IMR-90 (cell line): ENCODE measurements around the gene KCTD16. TPM values are rescaled to one million over a fixed set of nuclear protein-coding genes. Genes with fewer than 3 reads are reported as not detected.

Source experiments
- ATAC-seq: fragments of 200-7000 bp; cut with Tn5 transposase; 2 replicates; pipeline ENCODE4 v1.9.1; 2020; ENCODE audit warnings: low read depth, mild to moderate bottlenecking, moderate library complexity
- BruUV-seq: library from RNA; stranded (reverse); fragments of 400-500 nt; replicated peaks from 2 replicates; lab custom pipeline; 2021; lab: Mats Ljungman, UMichigan
- CTCF ChIA-PET: fragments of 300-600 bp; formaldehyde crosslinking; extraction: SDS; loops from one replicate; lab custom pipeline; 2021; ENCODE audit warnings: antibody characterized with exemption; lab: Yijun Ruan, JAX
- POLR2A ChIA-PET: fragments of 300-600 bp; sonication (Branson Sonifier 250); formaldehyde crosslinking; loops from one replicate; lab custom pipeline; 2022; ENCODE audit warnings: antibody characterized with exemption; ENCODE audit not compliant: unreplicated experiment; lab: Charles Lee
- DNase-seq: peaks from one replicate; pipeline ENCODE4 v3.0.0; 2013
- H2AFZ ChIP-seq: replicated peaks from 2 replicates; pipeline ENCODE3; 2013; ENCODE audit warnings: low read length, mild to moderate bottlenecking; ENCODE audit not compliant: poor library complexity
- H2AK5ac ChIP-seq: 2 replicates; pipeline ENCODE4 v1.6.1; 2013; ENCODE audit warnings: low read depth, low read length, inconsistent platforms
- H2AK9ac ChIP-seq: replicated peaks from 2 replicates; pipeline ENCODE3; 2013; ENCODE audit warnings: mild to moderate bottlenecking, low read depth, low read length, moderate library complexity; ENCODE audit not compliant: poor library complexity
- H2BK120ac ChIP-seq: 2 replicates; pipeline ENCODE4 v1.6.1; 2013; ENCODE audit warnings: low read depth, low read length, inconsistent platforms
- H2BK15ac ChIP-seq: 3 replicates; pipeline ENCODE4 v1.6.1; 2013; ENCODE audit warnings: low read depth, low read length, inconsistent platforms
- H2BK20ac ChIP-seq: 2 replicates; pipeline ENCODE4 v1.6.1; 2013; ENCODE audit warnings: low read depth, mild to moderate bottlenecking, inconsistent platforms, low read length, moderate library complexity
- H2BK5ac ChIP-seq: 2 replicates; pipeline ENCODE4 v1.6.1; 2013; ENCODE audit warnings: mild to moderate bottlenecking, low read depth, low read length, inconsistent platforms; ENCODE audit not compliant: poor library complexity, severe bottlenecking
- H3K14ac ChIP-seq: replicated peaks from 2 replicates; pipeline ENCODE4 v1.6.1; 2013; ENCODE audit warnings: low read depth, low read length, inconsistent platforms
- H3K18ac ChIP-seq: 2 replicates; pipeline ENCODE4 v1.6.1; 2013; ENCODE audit warnings: low read depth, low read length, control low read depth
- H3K23ac ChIP-seq: 2 replicates; pipeline ENCODE4 v1.6.1; 2013; ENCODE audit warnings: low read depth, low read length, inconsistent platforms
- H3K27ac ChIP-seq: 2 replicates; pipeline ENCODE4 v1.5.1; 2013; ENCODE audit warnings: mild to moderate bottlenecking, control low read depth, low read length; ENCODE audit not compliant: insufficient read depth
- H3K27me3 ChIP-seq: 2 replicates; pipeline ENCODE4 v1.6.1; 2013; ENCODE audit warnings: low read length; ENCODE audit not compliant: control insufficient read depth, insufficient read depth
- H3K36me3 ChIP-seq: 2 replicates; pipeline ENCODE4 v1.6.1; 2013; ENCODE audit warnings: low read length, mixed read lengths; ENCODE audit not compliant: control insufficient read depth, insufficient read depth
- H3K4ac ChIP-seq: 2 replicates; pipeline ENCODE4 v1.6.1; 2013; ENCODE audit warnings: low read depth, low read length, inconsistent platforms
- H3K4me1 ChIP-seq: 2 replicates; pipeline ENCODE4 v1.6.1; 2013; ENCODE audit warnings: low read length, mixed read lengths; ENCODE audit not compliant: control insufficient read depth, insufficient read depth
- H3K4me2 ChIP-seq: 2 replicates; pipeline ENCODE4 v1.6.1; 2013; ENCODE audit warnings: low read depth, mild to moderate bottlenecking, control low read depth, low read length, moderate library complexity
- H3K4me3 ChIP-seq: 2 replicates; pipeline ENCODE4 v1.5.1; 2013; ENCODE audit warnings: low read depth, mild to moderate bottlenecking, control low read depth, low read length, moderate library complexity; ENCODE audit not compliant: insufficient read depth
- H3K56ac ChIP-seq: 2 replicates; pipeline ENCODE4 v1.6.1; 2013; ENCODE audit warnings: low read length, inconsistent platforms; ENCODE audit not compliant: insufficient read depth; ENCODE audit errors: extremely low read depth
- H3K79me1 ChIP-seq, 2 experiments: 2 replicates each; pipeline ENCODE4 v1.6.1; 2013; ENCODE audit warnings: low read length in 2 of 2, inconsistent platforms in 1 of 2, low read depth in 1 of 2
- H3K9ac ChIP-seq: 2 replicates; pipeline ENCODE4 v1.6.1; 2013; ENCODE audit warnings: low read depth, low read length, control low read depth
- H3K9me1 ChIP-seq: 2 replicates; pipeline ENCODE4 v1.6.1; 2013; ENCODE audit warnings: low read length, inconsistent platforms; ENCODE audit not compliant: insufficient read depth
- H3K9me3 ChIP-seq: 2 replicates; pipeline ENCODE4 v1.6.1; 2013; ENCODE audit warnings: low read length; ENCODE audit not compliant: control insufficient read depth, insufficient read depth
- H4K20me1 ChIP-seq: 2 replicates; pipeline ENCODE4 v1.6.1; 2013; ENCODE audit warnings: low read length, inconsistent platforms; ENCODE audit not compliant: insufficient read depth
- H4K5ac ChIP-seq: 2 replicates; pipeline ENCODE4 v1.6.1; 2013; ENCODE audit warnings: mild to moderate bottlenecking, low read depth, low read length, control low read depth
- H4K8ac ChIP-seq, 2 experiments: 2 replicates each; pipeline ENCODE4 v1.6.1; 2013; ENCODE audit warnings: low read depth in 2 of 2, low read length in 2 of 2, control low read depth in 1 of 2, inconsistent platforms in 1 of 2
- H4K91ac ChIP-seq: 2 replicates; pipeline ENCODE4 v1.6.1; 2013; ENCODE audit warnings: low read depth, low read length, inconsistent platforms; ENCODE audit not compliant: insufficient read depth
- BHLHE40 ChIP-seq: fragments of 150-350 bp; IDR thresholded peaks from 2 replicates; pipeline ENCODE4 v1.6.1; 2016; ENCODE audit warnings: mild to moderate bottlenecking, low read depth, low read length
- CEBPB ChIP-seq: IDR thresholded peaks from 2 replicates; pipeline ENCODE4 v1.6.1; 2012; ENCODE audit warnings: low read depth, low read length, improper control_type of control experiment
- CHD1 ChIP-seq: IDR thresholded peaks from 2 replicates; pipeline ENCODE4 v1.6.1; 2012; ENCODE audit warnings: low read depth, low read length, improper control_type of control experiment
- FOS ChIP-seq: fragments of 150-350 bp; IDR thresholded peaks from 2 replicates; pipeline ENCODE4 v1.6.1; 2016; ENCODE audit warnings: low read depth, low read length
- MAFK ChIP-seq: IDR thresholded peaks from 2 replicates; pipeline ENCODE4 v1.6.1; 2012; ENCODE audit warnings: low read depth, low read length, improper control_type of control experiment
- MAZ ChIP-seq: IDR thresholded peaks from 2 replicates; pipeline ENCODE4 v1.6.1; 2012; ENCODE audit warnings: low read depth, mild to moderate bottlenecking, low read length, improper control_type of control experiment, moderate library complexity, borderline replicate concordance
- MXI1 ChIP-seq: IDR thresholded peaks from 2 replicates; pipeline ENCODE4 v1.6.1; 2012; ENCODE audit warnings: low read depth, mild to moderate bottlenecking, low read length, moderate library complexity, borderline replicate concordance
- NFE2L2 ChIP-seq: fragments of 150-350 bp; IDR thresholded peaks from 2 replicates; pipeline ENCODE4 v1.6.1; 2016; ENCODE audit warnings: low read depth, mild to moderate bottlenecking, low read length
- POLR2A ChIP-seq: IDR thresholded peaks from 2 replicates; pipeline ENCODE4 v1.6.1; 2012; ENCODE audit warnings: mild to moderate bottlenecking, low read depth, low read length
- RAD21 ChIP-seq: IDR thresholded peaks from 2 replicates; pipeline ENCODE4 v1.6.1; 2012; ENCODE audit warnings: low read length, improper control_type of control experiment
- RCOR1 ChIP-seq: IDR thresholded peaks from 2 replicates; pipeline ENCODE4 v1.6.1; 2012; ENCODE audit warnings: mild to moderate bottlenecking, low read length, improper control_type of control experiment; ENCODE audit not compliant: insufficient replicate concordance
- RFX5 ChIP-seq: IDR thresholded peaks from 2 replicates; pipeline ENCODE4 v1.8.0; 2012; ENCODE audit warnings: low read depth, mild to moderate bottlenecking, low read length, moderate library complexity
- SMC3 ChIP-seq: fragments of 150-350 bp; IDR thresholded peaks from 2 replicates; pipeline ENCODE4 v1.6.1; 2016; ENCODE audit warnings: low read depth, mild to moderate bottlenecking, antibody characterized with exemption, low read length, moderate library complexity
- WGBS, 2 experiments: methylation state at CpG; one replicate each; pipeline versions ENCODE4 v1.1.5 to v1.1.7; 2013; ENCODE audit warnings: missing lambda C conversion rate in 2 of 2; ENCODE audit not compliant: insufficient read length in 1 of 2; ENCODE audit errors: extremely low coverage in 2 of 2; 5-methylcytosine and 5-hydroxymethylcytosine counted together
- dilution Hi-C: fragments of 300-500 bp; cut with HindIII; formaldehyde crosslinking; loops from one replicate; pipeline ENCODE4 v1.14.3; 2018; ENCODE audit warnings: low sequenced_read_pairs; ENCODE audit not compliant: unreplicated experiment
- in situ Hi-C: fragments of 300-500 bp; cut with MboI; formaldehyde crosslinking; loops from 3 replicates; pipeline ENCODE4 v1.14.3; 2019; ENCODE audit warnings: low sequenced_read_pairs, inconsistent platforms, mixed read lengths
- intact Hi-C: fragments of 100-400 bp; cut with micrococcal nuclease; formaldehyde crosslinking; loops from 2 replicates; pipeline ENCODE4 v1.10.0; 2022
- polyA plus RNA-seq, 3 experiments: library from polyadenylated mRNA; depleted of rRNA; stranded (reverse); fragments of >200 nt; gene quantifications; 2 replicates each; pipeline ENCODE4 v1.2.3, GENCODE V29; 2012; ENCODE audit warnings: low replicate concordance in 1 of 3
- total RNA-seq: library from RNA; depleted of rRNA; stranded (reverse); fragments of >200 nt; gene quantifications from 2 replicates; pipeline ENCODE4 v1.2.3, GENCODE V29; 2012
- TF ChIP-seq, protein P1 (sequence below): fragments of 150-350 bp; IDR thresholded peaks from 2 replicates; pipeline ENCODE4 v1.6.1; 2017; ENCODE audit warnings: mild to moderate bottlenecking, antibody characterized with exemption, low read length, low read depth
- TF ChIP-seq, protein P2 (sequence below): fragments of 150-350 bp; IDR thresholded peaks from 2 replicates; pipeline ENCODE4 v1.6.1; 2016; ENCODE audit warnings: low read depth, mild to moderate bottlenecking, low read length, moderate library complexity, borderline replicate concordance
- TF ChIP-seq, protein P3 (sequence below): conservative IDR thresholded peaks from 2 replicates; pipeline ENCODE4 v1.5.1; 2012; ENCODE audit warnings: mild to moderate bottlenecking, low read depth, low read length, improper control_type of control experiment

Gene KCTD16
- total and polyA plus RNA-seq, 2 of the 4 experiments (the other 2 are of a cell fraction) = 0.43 to 1.1 TPM

GRCh38 chr5:144130306-144130705 lies 40.4 kb upstream of the KCTD16 start:
- BruUV-seq = no TSS peak
- no peak overlapping the region for H2BK120ac ChIP-seq
- H3K4ac ChIP-seq = no peak overlapping the region
- peaks cover 7% of the 10 kb centered on the region; the same call in 1 of the 2 replicates for H3K9me1 ChIP-seq
- H2AK5ac ChIP-seq = no peak overlapping the region
- intact Hi-C loops = no loop called here
- dilution Hi-C loops = no loop called here
- no peak for ATAC-seq
- no peak overlapping the region for H3K4me2 ChIP-seq
- H3K14ac ChIP-seq = no peak overlapping the region
- H3K56ac ChIP-seq = no peak overlapping the region
- TF ChIP-seq RCOR1 (no peak), NFE2L2 (no peak), MAFK (no peak), BHLHE40 (no peak), MAZ (no peak), SMC3 (no peak), CEBPB (no peak), POLR2A (no peak), RFX5 (no peak), MXI1 (no peak), CHD1 (no peak), RAD21 (no peak), FOS (no peak)
- TF ChIP-seq, protein P1, sequence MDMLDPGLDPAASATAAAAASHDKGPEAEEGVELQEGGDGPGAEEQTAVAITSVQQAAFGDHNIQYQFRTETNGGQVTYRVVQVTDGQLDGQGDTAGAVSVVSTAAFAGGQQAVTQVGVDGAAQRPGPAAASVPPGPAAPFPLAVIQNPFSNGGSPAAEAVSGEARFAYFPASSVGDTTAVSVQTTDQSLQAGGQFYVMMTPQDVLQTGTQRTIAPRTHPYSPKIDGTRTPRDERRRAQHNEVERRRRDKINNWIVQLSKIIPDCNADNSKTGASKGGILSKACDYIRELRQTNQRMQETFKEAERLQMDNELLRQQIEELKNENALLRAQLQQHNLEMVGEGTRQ = no peak
- TF ChIP-seq, protein P2, sequence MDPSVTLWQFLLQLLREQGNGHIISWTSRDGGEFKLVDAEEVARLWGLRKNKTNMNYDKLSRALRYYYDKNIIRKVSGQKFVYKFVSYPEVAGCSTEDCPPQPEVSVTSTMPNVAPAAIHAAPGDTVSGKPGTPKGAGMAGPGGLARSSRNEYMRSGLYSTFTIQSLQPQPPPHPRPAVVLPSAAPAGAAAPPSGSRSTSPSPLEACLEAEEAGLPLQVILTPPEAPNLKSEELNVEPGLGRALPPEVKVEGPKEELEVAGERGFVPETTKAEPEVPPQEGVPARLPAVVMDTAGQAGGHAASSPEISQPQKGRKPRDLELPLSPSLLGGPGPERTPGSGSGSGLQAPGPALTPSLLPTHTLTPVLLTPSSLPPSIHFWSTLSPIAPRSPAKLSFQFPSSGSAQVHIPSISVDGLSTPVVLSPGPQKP = no peak
- TF ChIP-seq, protein P3, sequence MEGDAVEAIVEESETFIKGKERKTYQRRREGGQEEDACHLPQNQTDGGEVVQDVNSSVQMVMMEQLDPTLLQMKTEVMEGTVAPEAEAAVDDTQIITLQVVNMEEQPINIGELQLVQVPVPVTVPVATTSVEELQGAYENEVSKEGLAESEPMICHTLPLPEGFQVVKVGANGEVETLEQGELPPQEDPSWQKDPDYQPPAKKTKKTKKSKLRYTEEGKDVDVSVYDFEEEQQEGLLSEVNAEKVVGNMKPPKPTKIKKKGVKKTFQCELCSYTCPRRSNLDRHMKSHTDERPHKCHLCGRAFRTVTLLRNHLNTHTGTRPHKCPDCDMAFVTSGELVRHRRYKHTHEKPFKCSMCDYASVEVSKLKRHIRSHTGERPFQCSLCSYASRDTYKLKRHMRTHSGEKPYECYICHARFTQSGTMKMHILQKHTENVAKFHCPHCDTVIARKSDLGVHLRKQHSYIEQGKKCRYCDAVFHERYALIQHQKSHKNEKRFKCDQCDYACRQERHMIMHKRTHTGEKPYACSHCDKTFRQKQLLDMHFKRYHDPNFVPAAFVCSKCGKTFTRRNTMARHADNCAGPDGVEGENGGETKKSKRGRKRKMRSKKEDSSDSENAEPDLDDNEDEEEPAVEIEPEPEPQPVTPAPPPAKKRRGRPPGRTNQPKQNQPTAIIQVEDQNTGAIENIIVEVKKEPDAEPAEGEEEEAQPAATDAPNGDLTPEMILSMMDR = no peak
- no peaks in the 10 kb centered on the region for H4K20me1 ChIP-seq
- POLR2A ChIA-PET = no interaction called here
- no peak overlapping the region for H3K27ac ChIP-seq
- H4K5ac ChIP-seq = no peak overlapping the region
- 100% methylated on average over 1 of the region's 4 CpGs; no CpG with 5 or more reads in 1 of the 2 experiments for WGBS, 2 experiments
- H3K9me3 ChIP-seq = peaks cover 3% of the 10 kb centered on the region; the same call in 1 of the 2 replicates
- no peak overlapping the region for H4K8ac ChIP-seq
- in situ Hi-C loops = loop anchor here (10.0 kb wide), 1 partner anchor 306 kb away; no protein-coding TSS in a partner anchor
- no peak overlapping the region for H3K18ac ChIP-seq
- H3K27me3 ChIP-seq = no peaks in the 10 kb centered on the region
- no peak for DNase-seq
- CTCF ChIA-PET = no interaction called here
- no peak overlapping the region for H2AK9ac ChIP-seq
- no peaks in the 10 kb centered on the region for H3K79me1 ChIP-seq
- H2BK20ac ChIP-seq = no peak overlapping the region
- H2BK15ac ChIP-seq = no peak overlapping the region
- no peak overlapping the region for H3K23ac ChIP-seq
- no peak overlapping the region for H3K9ac ChIP-seq
- no peak overlapping the region for H4K91ac ChIP-seq
- no peak overlapping the region for H3K4me3 ChIP-seq
- no peak overlapping the region for H2BK5ac ChIP-seq
- H3K4me1 ChIP-seq = peaks cover 6% of the 10 kb centered on the region
- no peak overlapping the region for H2AFZ ChIP-seq
- no peaks in the 10 kb centered on the region for H3K36me3 ChIP-seq
